SU-DHL-6 (cell line): ENCODE results near the gene CXCL6.

Experiments
- H2AFZ ChIP-seq: fragments of 200-600 bp; sonication (generic); 2 replicates; pipeline ENCODE4 v1.6.1; 2014; ENCODE audit warnings: low read depth, mild to moderate bottlenecking, moderate library complexity, mixed read lengths, antibody characterized with exemption, low read length; ENCODE audit not compliant: severe bottlenecking
- H3F3A ChIP-seq: fragments of 200-600 bp; shearing (Covaris generic); 2 replicates; pipeline ENCODE4 v1.6.0; 2016; ENCODE audit warnings: antibody characterized with exemption, mild to moderate bottlenecking; ENCODE audit not compliant: insufficient read depth
- H3K27ac ChIP-seq: fragments of 200-600 bp; sonication (generic); 2 replicates; pipeline ENCODE4 v1.5.1; 2016; ENCODE audit warnings: low read depth, mild to moderate bottlenecking, low read length, moderate library complexity, mixed read lengths
- H3K27me3 ChIP-seq: fragments of 200-600 bp; sonication (generic), shearing (Covaris generic); 2 replicates; pipeline ENCODE4 v1.6.0; 2014; ENCODE audit warnings: mild to moderate bottlenecking, low read length
- H3K36me3 ChIP-seq: fragments of 200-600 bp; sonication (generic); 2 replicates; pipeline ENCODE4 v1.6.1; 2014; ENCODE audit warnings: mild to moderate bottlenecking, low read length, mixed read lengths
- H3K4me2 ChIP-seq: fragments of 300-600, 200-600 bp; shearing (Covaris generic), sonication (generic); 2 replicates; pipeline ENCODE4 v1.6.0; 2014; ENCODE audit warnings: low read length, low read depth, mild to moderate bottlenecking; ENCODE audit not compliant: poor library complexity, severe bottlenecking
- H3K4me3 ChIP-seq: fragments of 200-600 bp; sonication (generic); 2 replicates; pipeline ENCODE4 v1.5.1; 2014; ENCODE audit warnings: antibody characterized with exemption, low read length, mild to moderate bottlenecking, mixed read lengths; ENCODE audit not compliant: insufficient read depth, poor library complexity, severe bottlenecking
- H3K79me2 ChIP-seq: fragments of 200-600 bp; sonication (generic); 2 replicates; pipeline ENCODE4 v1.6.1; 2014; ENCODE audit warnings: mild to moderate bottlenecking, low read length, moderate library complexity; ENCODE audit not compliant: insufficient read depth
- H3K9ac ChIP-seq: fragments of 200-600 bp; sonication (generic); 2 replicates; pipeline ENCODE4 v1.7.0; 2014; ENCODE audit warnings: mild to moderate bottlenecking, low read length
- H3K9me2 ChIP-seq: fragments of 200-600 bp; sonication (generic); replicated peaks from 2 replicates; pipeline ENCODE4 v1.6.1; 2014; ENCODE audit warnings: low read length; ENCODE audit not compliant: insufficient read depth
- H3K9me3 ChIP-seq: fragments of 200-600 bp; sonication (generic); 2 replicates; pipeline ENCODE4 v1.6.1; 2014; ENCODE audit warnings: low read length, mixed read lengths; ENCODE audit not compliant: insufficient read depth
- H4K20me1 ChIP-seq: fragments of 200-600 bp; sonication (generic); 2 replicates; pipeline ENCODE4 v1.6.1; 2014; ENCODE audit warnings: low read depth, mild to moderate bottlenecking, antibody characterized with exemption, low read length, moderate library complexity, mixed read lengths
- CTCF ChIP-seq: fragments of 200-600 bp; sonication (generic); IDR thresholded peaks from one replicate; pipeline ENCODE4 v1.5.1; 2017; ENCODE audit warnings: antibody characterized with exemption, mild to moderate bottlenecking, low read length, moderate library complexity; ENCODE audit not compliant: insufficient read depth, poor library complexity, severe bottlenecking
- EZH2phosphoT487 ChIP-seq: fragments of 200-600 bp; sonication (generic), shearing (Covaris generic); conservative IDR thresholded peaks from 2 replicates; pipeline ENCODE4 v1.6.1; 2018; ENCODE audit warnings: mild to moderate bottlenecking, antibody characterized with exemption, low read length, moderate library complexity, mixed read lengths

Gene CXCL6

GRCh38 chr4:73864961-73865360 lies 28.5 kb downstream of the CXCL6 start:
- no peaks in the 10 kb centered on the region for H3K36me3 ChIP-seq
- no peak overlapping the region for H3K27ac ChIP-seq
- TF ChIP-seq EZH2phosphoT487, result no peak
- no peak overlapping the region for H3K4me2 ChIP-seq
- H3K9me3 ChIP-seq, result no peaks in the 10 kb centered on the region
- no peak overlapping the region for H3K9ac ChIP-seq
- no peaks in the 10 kb centered on the region for H4K20me1 ChIP-seq
- H3K27me3 ChIP-seq, result no peaks in the 10 kb centered on the region
- H3K4me3 ChIP-seq, result no peak overlapping the region
- H3K79me2 ChIP-seq, result no peaks in the 10 kb centered on the region
- no peak overlapping the region for H2AFZ ChIP-seq
- H3F3A ChIP-seq, result no peaks in the 10 kb centered on the region
- no peaks in the 10 kb centered on the region for H3K9me2 ChIP-seq

- Histone ChIP-seq H2AFZ (no peak overlapping the region), H3K9ac (no peak overlapping the region), H3F3A (no peaks in the 10 kb centered on the region), H3K9me2 (no peaks in the 10 kb centered on the region), H3K27ac (no peak overlapping the region), H3K36me3 (no peaks in the 10 kb centered on the region), H3K4me2 (no peak overlapping the region), H3K79me2 (no peaks in the 10 kb centered on the region), H3K9me3 (no peaks in the 10 kb centered on the region), H3K27me3 (no peaks in the 10 kb centered on the region), H4K20me1 (no peaks in the 10 kb centered on the region), H3K4me3 (no peak overlapping the region)
- TF ChIP-seq CTCF (no peak), EZH2phosphoT487 (no peak)
These were observed 29.1 kb downstream of the CXCL6 start for GRCh38 chr4:73865431-73866096.

- Histone ChIP-seq H3F3A (no peaks in the 10 kb centered on the region), H3K36me3 (no peaks in the 10 kb centered on the region), H3K9ac (no peak overlapping the region), H3K9me2 (no peaks in the 10 kb centered on the region), H4K20me1 (no peaks in the 10 kb centered on the region), H3K4me3 (no peak overlapping the region), H2AFZ (no peak overlapping the region), H3K27ac (no peak overlapping the region), H3K79me2 (no peaks in the 10 kb centered on the region), H3K4me2 (no peak overlapping the region), H3K9me3 (no peaks in the 10 kb centered on the region), H3K27me3 (no peaks in the 10 kb centered on the region)
- TF ChIP-seq EZH2phosphoT487 (no peak), CTCF (no peak)
These were observed 29.8 kb downstream of the CXCL6 start for GRCh38 chr4:73866246-73866645.

- Histone ChIP-seq H2AFZ (no peak overlapping the region), H3K9me2 (no peaks in the 10 kb centered on the region), H3K79me2 (no peaks in the 10 kb centered on the region), H3K9me3 (no peaks in the 10 kb centered on the region), H3K27me3 (no peaks in the 10 kb centered on the region), H3K36me3 (no peaks in the 10 kb centered on the region), H3K4me3 (no peak overlapping the region), H3K27ac (no peak overlapping the region), H3F3A (no peaks in the 10 kb centered on the region), H3K4me2 (no peak overlapping the region), H3K9ac (no peak overlapping the region), H4K20me1 (no peaks in the 10 kb centered on the region)
- no peak for TF ChIP-seq CTCF
These were observed 31.3 kb downstream of the CXCL6 start for GRCh38 chr4:73867783-73868182.
